Measurements from ENCODE around the gene PEPD. TPM values are rescaled to one million over a fixed set of nuclear protein-coding genes. Genes with fewer than 3 reads are reported as not detected.

PEPD gene
- total RNA-seq, 1 donor from 2014 or later: 84.7 TPM

- H3K9me3 Mint-ChIP-seq: no peaks in the 10 kb centered on the region
- no peak overlapping the region for H3K4me3 Mint-ChIP-seq
- H3K36me3 Mint-ChIP-seq: no peaks in the 10 kb centered on the region
- H3K4me1 Mint-ChIP-seq (ENCODE audit: unreplicated experiment): no peaks in the 10 kb centered on the region
- peaks cover 34% of the 10 kb centered on the region for H3K27me3 Mint-ChIP-seq
- TF ChIP-seq CTCF (conservative IDR thresholded peaks at IDR 0.05): no peak
- no peak for DNase-seq (ENCODE audit: extremely low spot score, unreplicated experiment)
- H3K27ac Mint-ChIP-seq: peak overlapping the region; percentile 71
These were observed 39.7 kb upstream of the PEPD start for GRCh38 chr19:33561261-33561660.

GRCh38 chr19:33559996-33560395 is 38.4 kb upstream of the PEPD start:
- no peak overlapping the region for H3K4me3 Mint-ChIP-seq

GRCh38 chr19:33558856-33559255 is 37.3 kb upstream of the PEPD start:
- no peak overlapping the region for H3K27ac Mint-ChIP-seq
- no peaks in the 10 kb centered on the region for H3K36me3 Mint-ChIP-seq
- no peak for DNase-seq (ENCODE audit: extremely low spot score, unreplicated experiment)
- H3K4me1 Mint-ChIP-seq (ENCODE audit: unreplicated experiment): no peaks in the 10 kb centered on the region
- no peak for TF ChIP-seq CTCF (conservative IDR thresholded peaks at IDR 0.05)
- H3K4me3 Mint-ChIP-seq: no peak overlapping the region
- no peaks in the 10 kb centered on the region for H3K9me3 Mint-ChIP-seq
- H3K27me3 Mint-ChIP-seq: peaks cover 31% of the 10 kb centered on the region

More at GRCh38 chr19:33559996-33560395, 38.4 kb upstream of the PEPD start:
- H3K9me3 Mint-ChIP-seq: no peaks in the 10 kb centered on the region
- peaks cover 34% of the 10 kb centered on the region for H3K27me3 Mint-ChIP-seq
- H3K27ac Mint-ChIP-seq: no peak overlapping the region
- no peak for DNase-seq (ENCODE audit: extremely low spot score, unreplicated experiment)
- H3K4me1 Mint-ChIP-seq (ENCODE audit: unreplicated experiment): no peaks in the 10 kb centered on the region
- no peaks in the 10 kb centered on the region for H3K36me3 Mint-ChIP-seq
- TF ChIP-seq CTCF (conservative IDR thresholded peaks at IDR 0.05): no peak

GRCh38 chr19:33558151-33558550 is 36.6 kb upstream of the PEPD start:
- H3K36me3 Mint-ChIP-seq: no peaks in the 10 kb centered on the region
- no peaks in the 10 kb centered on the region for H3K9me3 Mint-ChIP-seq
- no peaks in the 10 kb centered on the region for H3K4me1 Mint-ChIP-seq (ENCODE audit: unreplicated experiment)
- H3K27ac Mint-ChIP-seq: no peak overlapping the region
- H3K4me3 Mint-ChIP-seq: no peak overlapping the region
- DNase-seq (ENCODE audit: extremely low spot score, unreplicated experiment): no peak
- H3K27me3 Mint-ChIP-seq: peaks cover 31% of the 10 kb centered on the region
- TF ChIP-seq CTCF (conservative IDR thresholded peaks at IDR 0.05): no peak

- TF ChIP-seq CTCF (conservative IDR thresholded peaks at IDR 0.05): no peak
- Mint-ChIP-seq H3K4me1 (ENCODE audit: unreplicated experiment) (no peaks in the 10 kb centered on the region), H3K9me3 (no peaks in the 10 kb centered on the region), H3K27ac (no peak overlapping the region), H3K27me3 (peaks cover 31% of the 10 kb centered on the region), H3K4me3 (no peak overlapping the region), H3K36me3 (no peaks in the 10 kb centered on the region)
- no peak for DNase-seq (ENCODE audit: extremely low spot score, unreplicated experiment)
These were observed 36.1 kb upstream of the PEPD start for GRCh38 chr19:33557720-33558119.

- Mint-ChIP-seq H3K9me3 (no peaks in the 10 kb centered on the region), H3K4me3 (no peak overlapping the region), H3K27me3 (peaks cover 29% of the 10 kb centered on the region), H3K4me1 (ENCODE audit: unreplicated experiment) (no peaks in the 10 kb centered on the region), H3K27ac (no peak overlapping the region), H3K36me3 (no peaks in the 10 kb centered on the region)
- TF ChIP-seq CTCF (conservative IDR thresholded peaks at IDR 0.05): no peak
- DNase-seq (ENCODE audit: extremely low spot score, unreplicated experiment): no peak
These were observed 35.6 kb upstream of the PEPD start for GRCh38 chr19:33557196-33557595.

All from type B pancreatic cell (in vitro differentiated cells).